Measurements from ENCODE around the gene CRACR2A. TPM values are rescaled to one million over a fixed set of nuclear protein-coding genes. Genes with fewer than 3 reads are reported as not detected.

CRACR2A gene, protein sequence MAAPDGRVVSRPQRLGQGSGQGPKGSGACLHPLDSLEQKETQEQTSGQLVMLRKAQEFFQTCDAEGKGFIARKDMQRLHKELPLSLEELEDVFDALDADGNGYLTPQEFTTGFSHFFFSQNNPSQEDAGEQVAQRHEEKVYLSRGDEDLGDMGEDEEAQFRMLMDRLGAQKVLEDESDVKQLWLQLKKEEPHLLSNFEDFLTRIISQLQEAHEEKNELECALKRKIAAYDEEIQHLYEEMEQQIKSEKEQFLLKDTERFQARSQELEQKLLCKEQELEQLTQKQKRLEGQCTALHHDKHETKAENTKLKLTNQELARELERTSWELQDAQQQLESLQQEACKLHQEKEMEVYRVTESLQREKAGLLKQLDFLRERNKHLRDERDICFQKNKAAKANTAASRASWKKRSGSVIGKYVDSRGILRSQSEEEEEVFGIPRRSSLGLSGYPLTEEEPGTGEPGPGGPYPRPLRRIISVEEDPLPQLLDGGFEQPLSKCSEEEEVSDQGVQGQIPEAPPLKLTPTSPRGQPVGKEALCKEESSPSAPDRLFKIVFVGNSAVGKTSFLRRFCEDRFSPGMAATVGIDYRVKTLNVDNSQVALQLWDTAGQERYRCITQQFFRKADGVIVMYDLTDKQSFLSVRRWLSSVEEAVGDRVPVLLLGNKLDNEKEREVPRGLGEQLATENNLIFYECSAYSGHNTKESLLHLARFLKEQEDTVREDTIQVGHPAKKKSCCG
- polyA plus RNA-seq (2011; rRNA removed) (3.3 and 3.8 TPM in 2 replicates), polyA plus RNA-seq (2017; fragmentation: RNase III; extraction: RNeasy Plus Mini Kit Qiagen cat#74134 plus additional on column Dnase treatment) (1.1 to 1.8 TPM (median 1.6 TPM) in 3 replicates), polyA minus RNA-seq (2011; rRNA and poly(A)+ RNA removed) (3.5 and 3.6 TPM in 2 replicates)
- polyA plus RNA-seq (2012; cell fraction: cytosol; rRNA removed), result 1.5 TPM in 2 replicates
- polyA plus RNA-seq (2012; cell fraction: nucleus; rRNA removed), result 0.89 and 0.94 TPM in 2 replicates

DNA sequence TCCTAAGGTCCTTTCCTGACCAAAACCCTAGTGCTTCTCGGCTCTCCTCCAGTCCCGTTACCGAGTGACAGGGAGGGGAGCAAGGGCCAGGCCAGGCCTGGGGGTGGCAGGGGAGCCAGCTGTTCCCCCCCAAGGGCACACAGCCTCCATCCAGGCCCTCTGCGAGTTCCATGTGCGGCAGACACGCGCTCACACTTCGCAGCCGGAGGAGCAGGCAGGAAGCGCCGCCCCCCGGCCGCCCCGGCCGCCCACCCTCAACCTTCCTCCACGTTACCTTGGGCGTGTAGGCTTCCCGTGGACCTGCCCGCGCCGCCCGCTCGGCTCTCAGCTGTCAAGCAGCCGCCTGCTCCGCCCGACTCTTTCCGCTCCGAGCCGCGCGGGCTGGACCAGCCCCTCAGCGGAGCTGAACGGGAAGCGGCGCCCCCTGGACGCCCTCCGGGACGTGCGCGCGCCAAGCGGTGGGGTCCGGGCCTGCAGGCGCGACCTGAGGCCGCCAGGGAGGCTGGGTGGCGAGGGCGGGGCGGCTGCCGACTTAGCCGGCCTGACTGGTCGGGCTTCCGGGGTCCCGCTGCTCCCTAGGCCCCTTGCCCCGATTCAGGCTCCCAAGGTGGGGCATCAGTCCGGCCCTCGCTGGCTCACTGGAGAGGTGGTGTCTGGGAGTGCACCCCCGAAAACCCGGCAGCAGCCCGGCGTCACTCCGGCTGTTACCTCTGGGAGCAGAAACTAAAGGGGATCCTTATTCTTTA is at the start of gene CRACR2A:
Gene CRACR2A, minus strand, starts transcription at position 369 of the 746 bp plus-strand sequence. CDS start 56,110 bp downstream, outside the sequence.
- peak within 1 kb of the TSS; percentile 41 for H3K4me3 ChIP-seq
- ChIA-PET POLR2A (no interaction called here), CTCF (interaction anchor here (0.9 to 2.8 kb wide), 8 partner anchors 10 to 452 kb away, joined by 3 to 18 read pairs (median 4); no protein-coding TSS in a partner anchor)
- TF ChIP-seq, protein P1, sequence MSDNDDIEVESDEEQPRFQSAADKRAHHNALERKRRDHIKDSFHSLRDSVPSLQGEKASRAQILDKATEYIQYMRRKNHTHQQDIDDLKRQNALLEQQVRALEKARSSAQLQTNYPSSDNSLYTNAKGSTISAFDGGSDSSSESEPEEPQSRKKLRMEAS (IDR thresholded peaks at IDR 0.05), result peak; percentile 33; the same call in 1 of the 2 replicates
- TF ChIP-seq, protein P2, sequence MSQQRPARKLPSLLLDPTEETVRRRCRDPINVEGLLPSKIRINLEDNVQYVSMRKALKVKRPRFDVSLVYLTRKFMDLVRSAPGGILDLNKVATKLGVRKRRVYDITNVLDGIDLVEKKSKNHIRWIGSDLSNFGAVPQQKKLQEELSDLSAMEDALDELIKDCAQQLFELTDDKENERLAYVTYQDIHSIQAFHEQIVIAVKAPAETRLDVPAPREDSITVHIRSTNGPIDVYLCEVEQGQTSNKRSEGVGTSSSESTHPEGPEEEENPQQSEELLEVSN (IDR thresholded peaks at IDR 0.05; ENCODE audit: borderline replicate concordance, low read depth), result peak; percentile 63; the same call in 1 of the 2 replicates
- TF ChIP-seq FOSB (CRISPR knock-in tag; IDR thresholded peaks at IDR 0.05) (no peak), POLR2AphosphoS2 (conservative IDR thresholded peaks at IDR 0.05; ENCODE audit: low read length) (no peak), RAD21 (conservative IDR thresholded peaks at IDR 0.05 in 1 of 2, IDR thresholded peaks at IDR 0.05 in 1 of 2) (peak in 1 of 2 experiments; percentile 27; a peak in 1 of 5 replicates), BHLHE40 (IDR thresholded peaks at IDR 0.05; ENCODE audit: low read depth, low read length) (no peak), NFE2L2 (conservative IDR thresholded peaks at IDR 0.05; ENCODE audit: low read length) (no peak), CHD2 (IDR thresholded peaks at IDR 0.05; ENCODE audit: low read length, partially characterized antibody) (no peak), NPAS2 (CRISPR knock-in tag; IDR thresholded peaks at IDR 0.05; ENCODE audit: borderline replicate concordance) (no peak)
- TF ChIP-seq, protein P3, sequence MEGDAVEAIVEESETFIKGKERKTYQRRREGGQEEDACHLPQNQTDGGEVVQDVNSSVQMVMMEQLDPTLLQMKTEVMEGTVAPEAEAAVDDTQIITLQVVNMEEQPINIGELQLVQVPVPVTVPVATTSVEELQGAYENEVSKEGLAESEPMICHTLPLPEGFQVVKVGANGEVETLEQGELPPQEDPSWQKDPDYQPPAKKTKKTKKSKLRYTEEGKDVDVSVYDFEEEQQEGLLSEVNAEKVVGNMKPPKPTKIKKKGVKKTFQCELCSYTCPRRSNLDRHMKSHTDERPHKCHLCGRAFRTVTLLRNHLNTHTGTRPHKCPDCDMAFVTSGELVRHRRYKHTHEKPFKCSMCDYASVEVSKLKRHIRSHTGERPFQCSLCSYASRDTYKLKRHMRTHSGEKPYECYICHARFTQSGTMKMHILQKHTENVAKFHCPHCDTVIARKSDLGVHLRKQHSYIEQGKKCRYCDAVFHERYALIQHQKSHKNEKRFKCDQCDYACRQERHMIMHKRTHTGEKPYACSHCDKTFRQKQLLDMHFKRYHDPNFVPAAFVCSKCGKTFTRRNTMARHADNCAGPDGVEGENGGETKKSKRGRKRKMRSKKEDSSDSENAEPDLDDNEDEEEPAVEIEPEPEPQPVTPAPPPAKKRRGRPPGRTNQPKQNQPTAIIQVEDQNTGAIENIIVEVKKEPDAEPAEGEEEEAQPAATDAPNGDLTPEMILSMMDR (IDR thresholded peaks at IDR 0.05), result peak; percentile 48
- TF ChIP-seq, protein P4, sequence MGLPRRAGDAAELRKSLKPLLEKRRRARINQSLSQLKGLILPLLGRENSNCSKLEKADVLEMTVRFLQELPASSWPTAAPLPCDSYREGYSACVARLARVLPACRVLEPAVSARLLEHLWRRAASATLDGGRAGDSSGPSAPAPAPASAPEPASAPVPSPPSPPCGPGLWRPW (IDR thresholded peaks at IDR 0.05), result no peak
- WGBS (ENCODE audit: missing lambda C conversion rate), result 16% methylated on average over 39 of the region's 62 CpGs
- DNase-seq (ENCODE audit: low read depth in 1 of 2, low spot score in 1 of 2), result peak; percentile 59 to 68
- ATAC-seq, result peak; percentile 91 to 98
- H3K27ac ChIP-seq, result peak within 1 kb of the TSS; percentile 56 to 88
- H3K4me1 ChIP-seq, result no peaks in the 10 kb centered on the region
- no peak for FAIRE-seq
- peak within 1 kb of the TSS; percentile 77 for H3K4me2 ChIP-seq
- H3K9me3 ChIP-seq, result no peaks in the 10 kb centered on the region

DNA sequence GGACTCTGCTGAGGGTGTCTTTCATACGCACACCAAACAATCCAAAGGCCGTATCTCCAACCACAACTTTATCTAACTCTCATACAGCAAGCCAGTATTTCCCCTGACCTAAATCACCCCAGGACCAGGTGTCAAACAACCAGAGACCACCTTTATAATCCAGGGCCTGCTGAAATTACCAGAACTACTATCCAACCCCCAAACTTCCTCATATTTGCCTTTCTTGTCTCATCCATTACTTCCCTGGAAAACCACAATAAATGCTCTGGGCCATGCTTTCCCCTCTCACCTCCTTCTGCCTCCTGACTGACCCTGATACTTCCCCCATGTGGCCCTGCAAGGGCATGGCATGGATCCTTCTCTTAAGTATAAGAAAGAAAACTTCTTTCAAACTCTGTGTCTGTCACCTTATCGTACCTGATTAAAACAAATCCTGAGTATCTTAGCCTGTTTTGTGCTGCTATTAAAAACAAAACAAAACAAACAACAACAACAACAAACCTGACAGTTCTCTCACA is 44.7 kb upstream of the CRACR2A start:
- ATAC-seq, result no peak
- CTCF ChIA-PET, result interaction anchor here (10.8 kb wide), 1 partner anchor 498 kb away, joined by 117 read pairs; no protein-coding TSS in a partner anchor
- Histone ChIP-seq H3K4me3 (no peak overlapping the region), H3K9me3 (no peaks in the 10 kb centered on the region), H3K4me1 (no peaks in the 10 kb centered on the region), H3K27ac (no peak overlapping the region), H3K4me2 (no peak overlapping the region)
- POLR2A ChIA-PET, result no interaction called here
- no peak for DNase-seq (ENCODE audit: low read depth in 1 of 2, low spot score in 1 of 2)
- no peak for FAIRE-seq
- WGBS (ENCODE audit: missing lambda C conversion rate), result 59% methylated on average over 3 of the region's 3 CpGs
- TF ChIP-seq, protein P1 (IDR thresholded peaks at IDR 0.05), result no peak
- TF ChIP-seq, protein P5, sequence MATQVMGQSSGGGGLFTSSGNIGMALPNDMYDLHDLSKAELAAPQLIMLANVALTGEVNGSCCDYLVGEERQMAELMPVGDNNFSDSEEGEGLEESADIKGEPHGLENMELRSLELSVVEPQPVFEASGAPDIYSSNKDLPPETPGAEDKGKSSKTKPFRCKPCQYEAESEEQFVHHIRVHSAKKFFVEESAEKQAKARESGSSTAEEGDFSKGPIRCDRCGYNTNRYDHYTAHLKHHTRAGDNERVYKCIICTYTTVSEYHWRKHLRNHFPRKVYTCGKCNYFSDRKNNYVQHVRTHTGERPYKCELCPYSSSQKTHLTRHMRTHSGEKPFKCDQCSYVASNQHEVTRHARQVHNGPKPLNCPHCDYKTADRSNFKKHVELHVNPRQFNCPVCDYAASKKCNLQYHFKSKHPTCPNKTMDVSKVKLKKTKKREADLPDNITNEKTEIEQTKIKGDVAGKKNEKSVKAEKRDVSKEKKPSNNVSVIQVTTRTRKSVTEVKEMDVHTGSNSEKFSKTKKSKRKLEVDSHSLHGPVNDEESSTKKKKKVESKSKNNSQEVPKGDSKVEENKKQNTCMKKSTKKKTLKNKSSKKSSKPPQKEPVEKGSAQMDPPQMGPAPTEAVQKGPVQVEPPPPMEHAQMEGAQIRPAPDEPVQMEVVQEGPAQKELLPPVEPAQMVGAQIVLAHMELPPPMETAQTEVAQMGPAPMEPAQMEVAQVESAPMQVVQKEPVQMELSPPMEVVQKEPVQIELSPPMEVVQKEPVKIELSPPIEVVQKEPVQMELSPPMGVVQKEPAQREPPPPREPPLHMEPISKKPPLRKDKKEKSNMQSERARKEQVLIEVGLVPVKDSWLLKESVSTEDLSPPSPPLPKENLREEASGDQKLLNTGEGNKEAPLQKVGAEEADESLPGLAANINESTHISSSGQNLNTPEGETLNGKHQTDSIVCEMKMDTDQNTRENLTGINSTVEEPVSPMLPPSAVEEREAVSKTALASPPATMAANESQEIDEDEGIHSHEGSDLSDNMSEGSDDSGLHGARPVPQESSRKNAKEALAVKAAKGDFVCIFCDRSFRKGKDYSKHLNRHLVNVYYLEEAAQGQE (IDR thresholded peaks at IDR 0.05), result no peak
- TF ChIP-seq, protein P6, sequence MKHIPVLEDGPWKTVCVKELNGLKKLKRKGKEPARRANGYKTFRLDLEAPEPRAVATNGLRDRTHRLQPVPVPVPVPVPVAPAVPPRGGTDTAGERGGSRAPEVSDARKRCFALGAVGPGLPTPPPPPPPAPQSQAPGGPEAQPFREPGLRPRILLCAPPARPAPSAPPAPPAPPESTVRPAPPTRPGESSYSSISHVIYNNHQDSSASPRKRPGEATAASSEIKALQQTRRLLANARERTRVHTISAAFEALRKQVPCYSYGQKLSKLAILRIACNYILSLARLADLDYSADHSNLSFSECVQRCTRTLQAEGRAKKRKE (CRISPR knock-in tag; IDR thresholded peaks at IDR 0.05; ENCODE audit: low read depth), result no peak
- TF ChIP-seq FOXS1 (CRISPR knock-in tag; IDR thresholded peaks at IDR 0.05), result no peak
- TF ChIP-seq ZFP36 (IDR thresholded peaks at IDR 0.05; ENCODE audit: borderline replicate concordance, partially characterized antibody), result no peak
- TF ChIP-seq NPAS2 (CRISPR knock-in tag; IDR thresholded peaks at IDR 0.05; ENCODE audit: borderline replicate concordance), result no peak
- TF ChIP-seq CBX2 (IDR thresholded peaks at IDR 0.05; ENCODE audit: borderline replicate concordance, low read depth), result no peak
- no peak for TF ChIP-seq CHD4 (IDR thresholded peaks at IDR 0.05; ENCODE audit: borderline replicate concordance)
- no peak for TF ChIP-seq MAFK (IDR thresholded peaks at IDR 0.05; ENCODE audit: partially characterized antibody)
- no peak for TF ChIP-seq ZC3H11A (IDR thresholded peaks at IDR 0.05)
- no peak for TF ChIP-seq ESRRA (IDR thresholded peaks at IDR 0.05; ENCODE audit: borderline replicate concordance, low read length)
- TF ChIP-seq JUN (IDR thresholded peaks at IDR 0.05), result no peak
- TF ChIP-seq PHF8 (IDR thresholded peaks at IDR 0.05; ENCODE audit: borderline replicate concordance, low read depth), result no peak

All from A549 (cell line).